ENCODE data around the gene CREB5.

The CREB5 gene

GRCh38 chr7:28440055-28440601 lies 27.8 kb downstream of the CREB5 start:
- DNase-seq = no peak

GRCh38 chr7:28442540-28443420 lies 30.5 kb downstream of the CREB5 start:
- DNase-seq = no peak

GRCh38 chr7:28446131-28446530 lies 33.8 kb downstream of the CREB5 start:
- DNase-seq = no peak

GRCh38 chr7:28447071-28447470 lies 34.8 kb downstream of the CREB5 start:
- DNase-seq = no peak

GRCh38 chr7:28448708-28449107 lies 36.4 kb downstream of the CREB5 start:
- DNase-seq = no peak

GRCh38 chr7:28452681-28453080 lies 40.4 kb downstream of the CREB5 start:
- no peak for DNase-seq

GRCh38 chr7:28455486-28455885 lies 43.2 kb downstream of the CREB5 start:
- DNase-seq = no peak

- DNase-seq = no peak
These were observed 43.7 kb downstream of the CREB5 start for GRCh38 chr7:28456044-28456443.

GRCh38 chr7:28458732-28459131 lies 46.4 kb downstream of the CREB5 start:
- DNase-seq = no peak

GRCh38 chr7:28459306-28459705 lies 47.0 kb downstream of the CREB5 start:
- DNase-seq = no peak

GRCh38 chr7:28465697-28466096 lies 53.4 kb downstream of the CREB5 start:
- DNase-seq = no peak

- no peak for DNase-seq
These were observed 54.0 kb downstream of the CREB5 start for GRCh38 chr7:28466341-28466740.

- DNase-seq = no peak
These were observed 54.6 kb downstream of the CREB5 start for GRCh38 chr7:28466885-28467284.

GRCh38 chr7:28469562-28469961 lies 57.2 kb downstream of the CREB5 start:
- DNase-seq = no peak

- DNase-seq = no peak
These were observed 58.0 kb downstream of the CREB5 start for GRCh38 chr7:28470344-28470743.

- DNase-seq = no peak
These were observed 60.0 kb downstream of the CREB5 start for GRCh38 chr7:28472332-28472731.

- no peak for DNase-seq
These were observed 61.4 kb downstream of the CREB5 start for GRCh38 chr7:28473571-28474281.

GRCh38 chr7:28474282-28474638 lies 61.9 kb downstream of the CREB5 start:
- no peak for DNase-seq

GRCh38 chr7:28474640-28475039 lies 62.3 kb downstream of the CREB5 start:
- DNase-seq = no peak

- DNase-seq = no peak
These were observed 64.7 kb downstream of the CREB5 start for GRCh38 chr7:28477041-28477442.

- no peak for DNase-seq
These were observed 66.3 kb downstream of the CREB5 start for GRCh38 chr7:28478656-28479055.

- DNase-seq = no peak
These were observed 67.2 kb downstream of the CREB5 start for GRCh38 chr7:28479507-28479947.

GRCh38 chr7:28480595-28480994 lies 68.3 kb downstream of the CREB5 start:
- no peak for DNase-seq
